ENCODE results near the gene ACACA. TPM values are rescaled to one million over a fixed set of nuclear protein-coding genes. Genes with fewer than 3 reads are reported as not detected.

Gene ACACA
- total RNA-seq, 1 experiment from 2014 or later: 33.7 TPM

DNA sequence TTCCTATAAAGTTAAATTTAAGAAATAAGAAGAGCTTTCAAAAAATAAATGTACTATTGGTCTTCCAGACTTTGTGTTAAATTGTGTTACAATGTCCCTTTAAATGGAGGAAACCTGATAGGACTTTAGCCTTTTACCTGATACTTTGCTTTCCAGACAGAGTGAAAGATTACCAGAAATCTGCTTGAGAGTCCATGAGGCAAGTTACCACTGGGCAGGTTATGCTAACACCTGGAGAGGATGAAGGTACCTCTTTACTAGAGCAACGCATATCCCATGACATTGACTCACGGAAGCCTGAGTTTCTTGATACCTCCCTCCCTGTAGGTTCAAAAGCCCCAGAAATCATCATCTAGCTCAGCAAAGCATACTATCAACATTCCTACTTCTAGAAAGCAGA lies 174.7 kb downstream of the ACACA start:
- DNase-seq (ENCODE audit: low read depth): no peak

DNA sequence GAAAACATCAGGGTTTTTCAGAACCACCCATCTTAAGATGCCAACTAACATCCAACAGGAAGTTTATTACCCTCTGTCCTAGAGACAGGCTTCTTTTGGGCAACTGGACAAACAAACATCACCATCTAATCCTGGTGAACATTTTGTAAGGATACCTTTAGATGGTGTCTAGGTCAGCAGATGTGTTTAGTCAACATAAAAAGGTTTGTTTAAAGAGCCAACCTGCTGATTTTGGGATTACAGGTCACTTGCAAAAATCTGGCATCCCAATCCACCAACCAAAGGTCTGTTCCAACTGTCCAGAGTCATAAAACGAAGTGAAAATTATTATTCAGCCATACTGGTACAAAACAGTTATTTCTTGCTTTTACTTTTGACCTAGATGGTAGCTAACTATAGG lies 176.0 kb downstream of the ACACA start:
- no peak for DNase-seq (ENCODE audit: low read depth)

- DNase-seq (ENCODE audit: low read depth): no peak
Observed at GRCh38 chr17:37225465-37225864, 181.2 kb downstream of the ACACA start.

GRCh38 chr17:37221865-37222264 lies 184.8 kb downstream of the ACACA start:
- no peak for DNase-seq (ENCODE audit: low read depth)

- peak; percentile 12 for DNase-seq (ENCODE audit: low read depth)
Observed at GRCh38 chr17:37220607-37220953, 186.1 kb downstream of the ACACA start.

DNA sequence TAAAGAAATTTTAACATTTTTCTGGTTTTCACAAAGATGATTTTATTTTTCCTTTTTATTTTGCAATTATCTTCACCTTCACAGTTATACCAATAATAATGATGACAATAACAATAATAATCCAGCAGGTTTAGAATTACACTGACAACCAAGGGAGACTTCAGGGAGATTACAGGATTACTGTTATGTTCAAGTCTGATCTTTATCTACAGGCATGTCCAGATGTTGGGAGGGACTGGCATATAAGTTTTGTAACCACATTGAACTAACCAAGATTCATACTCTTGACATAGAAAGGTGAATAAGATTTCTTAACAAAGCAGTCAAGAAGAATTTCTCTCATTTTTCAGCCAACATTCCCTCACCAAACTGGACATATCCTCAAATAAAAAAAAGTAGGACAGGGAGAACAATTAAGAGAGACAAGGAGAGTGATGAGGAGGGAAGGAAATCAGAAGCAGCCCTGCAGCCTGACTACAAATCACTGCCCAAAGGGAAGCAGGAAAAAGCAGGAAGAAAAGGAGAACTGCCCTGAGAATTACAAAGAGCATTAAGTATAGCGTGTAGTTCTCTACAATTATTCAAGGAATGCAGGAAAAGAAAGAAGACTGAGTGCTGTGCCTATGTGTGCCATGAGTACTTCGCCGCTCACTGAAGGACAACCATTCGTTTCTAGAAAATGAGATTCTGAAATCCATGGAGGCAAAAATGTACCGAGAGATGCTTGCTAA lies 186.6 kb downstream of the ACACA start:
- no peak for DNase-seq (ENCODE audit: low read depth)

GRCh38 chr17:37218849-37219248 lies 187.8 kb downstream of the ACACA start:
- no peak for DNase-seq (ENCODE audit: low read depth)

DNA sequence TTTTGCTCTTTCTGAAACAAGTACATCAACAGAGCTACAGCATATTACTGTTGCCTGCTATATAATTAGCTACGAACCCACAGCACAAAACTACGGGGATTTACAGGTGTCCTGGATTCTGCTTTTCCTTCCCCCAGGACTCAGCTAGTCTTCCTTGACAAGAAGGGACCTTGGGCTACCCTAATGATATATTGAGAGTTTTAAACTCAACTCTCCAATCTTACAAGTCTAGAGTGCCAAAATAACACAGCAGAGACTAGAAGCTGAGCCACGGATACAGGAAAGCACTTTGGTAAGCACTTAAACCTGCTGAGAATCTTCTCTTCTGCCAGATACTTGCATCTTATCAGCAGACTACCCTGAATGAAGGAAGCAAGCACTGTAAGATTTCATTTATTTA lies 192.2 kb downstream of the ACACA start:
- DNase-seq (ENCODE audit: low read depth): no peak

- no peak for DNase-seq (ENCODE audit: low read depth)
Observed at GRCh38 chr17:37213927-37214326, 192.7 kb downstream of the ACACA start.

- no peak for DNase-seq (ENCODE audit: low read depth)
Observed at GRCh38 chr17:37212179-37212578, 194.5 kb downstream of the ACACA start.

DNA sequence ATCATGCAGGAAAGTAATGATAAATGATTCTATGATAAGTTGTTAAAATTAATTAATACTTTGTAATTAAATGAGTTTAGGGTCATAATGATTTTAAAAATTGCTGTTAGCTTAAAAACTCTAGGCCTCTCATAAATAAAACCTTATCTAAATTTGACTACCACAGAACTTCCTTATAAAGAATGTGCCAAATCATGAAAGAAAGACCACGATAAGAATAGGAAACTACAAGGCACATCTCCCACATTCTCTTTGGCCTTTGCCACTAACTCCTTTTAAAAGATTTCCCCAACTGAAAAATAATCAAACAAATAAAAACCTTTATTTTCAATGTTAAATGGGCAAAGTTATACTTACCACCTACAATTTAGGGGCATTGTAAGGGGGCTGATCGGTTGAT lies 195.5 kb downstream of the ACACA start:
- no peak for DNase-seq (ENCODE audit: low read depth)

DNA sequence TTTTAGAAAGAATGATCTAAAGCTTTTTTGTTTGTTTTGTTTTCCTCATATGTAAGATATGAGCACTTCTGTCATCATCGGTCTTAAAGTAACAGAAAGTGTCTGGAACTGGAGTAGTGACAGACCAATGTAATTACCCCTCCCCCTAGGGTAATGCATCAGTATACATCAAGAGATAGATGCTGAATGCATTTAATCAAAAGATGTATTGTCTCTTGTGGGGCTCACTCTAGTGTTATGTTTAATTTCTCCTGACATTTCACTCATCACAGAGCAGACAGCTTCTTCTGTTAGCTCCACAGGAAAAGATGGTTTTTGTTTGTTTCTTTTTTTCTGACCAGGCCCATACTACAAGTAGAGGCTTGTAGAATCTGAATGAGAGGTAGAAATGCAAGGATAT lies 199.5 kb downstream of the ACACA start:
- no peak for DNase-seq (ENCODE audit: low read depth)

- DNase-seq (ENCODE audit: low read depth): no peak
Observed at GRCh38 chr17:37206299-37206698, 200.3 kb downstream of the ACACA start.

- no peak for DNase-seq (ENCODE audit: low read depth)
Observed at GRCh38 chr17:37200497-37200896, 206.1 kb downstream of the ACACA start.

DNA sequence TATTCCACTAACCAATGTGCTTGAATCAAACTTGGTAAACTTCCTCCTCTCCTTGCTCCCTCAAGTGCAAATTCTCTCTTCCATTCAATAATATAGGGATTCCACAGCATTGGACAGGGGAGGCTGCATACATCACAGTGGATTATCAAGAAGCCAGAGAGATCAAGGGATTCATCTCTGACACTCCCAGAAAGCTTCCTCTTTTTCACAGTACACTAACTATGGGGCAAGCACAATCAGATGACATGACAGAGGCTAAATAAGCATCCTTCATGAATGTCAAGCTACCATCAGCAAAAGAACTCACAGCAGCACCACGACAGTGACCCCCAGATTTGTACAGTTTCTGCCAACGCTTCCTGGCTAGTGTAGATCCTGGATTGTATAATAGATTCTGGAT lies 209.3 kb downstream of the ACACA start:
- DNase-seq (ENCODE audit: low read depth): no peak

- no peak for DNase-seq (ENCODE audit: low read depth)
Observed at GRCh38 chr17:37194208-37194607, 212.4 kb downstream of the ACACA start.

DNA sequence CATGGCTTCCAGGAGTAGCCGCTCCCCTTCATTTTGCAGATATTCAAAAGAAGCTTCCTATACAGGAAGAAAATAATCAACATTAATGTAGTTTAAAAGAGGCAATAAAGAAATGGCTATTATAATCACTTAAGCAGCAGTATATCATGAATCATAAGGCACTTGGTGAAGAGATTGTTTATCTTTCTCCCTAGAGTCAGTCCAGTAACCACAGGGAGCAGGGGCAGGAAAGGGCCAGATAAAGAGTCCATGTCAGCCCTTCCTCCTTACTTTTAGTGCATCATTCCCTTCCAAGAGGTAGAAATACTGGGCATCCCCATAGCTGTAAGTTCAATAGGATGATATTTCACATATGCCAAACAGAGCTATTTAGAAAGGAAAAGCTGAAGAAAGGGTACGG lies 215.4 kb downstream of the ACACA start:
- DNase-seq (ENCODE audit: low read depth): peak; percentile 61

DNA sequence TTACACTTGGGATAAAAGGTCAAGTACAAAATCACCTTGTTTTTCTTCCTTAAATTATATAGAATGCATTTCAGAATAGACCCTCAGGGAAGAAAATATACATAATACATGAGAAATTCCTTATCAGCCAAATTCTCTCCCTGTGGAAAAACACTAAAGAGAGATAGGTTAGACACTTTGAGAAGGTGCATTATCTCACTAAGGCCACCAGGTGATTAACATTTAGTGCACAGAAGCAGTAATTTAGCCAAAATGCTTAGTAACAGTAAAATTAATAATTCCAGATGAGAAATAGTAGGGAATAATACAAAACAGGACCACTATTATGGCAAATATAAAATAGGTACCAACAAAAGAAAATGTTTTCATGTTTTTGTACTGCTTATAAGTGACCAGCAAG lies 216.1 kb downstream of the ACACA start:
- no peak for DNase-seq (ENCODE audit: low read depth)

GRCh38 chr17:37188157-37188556 lies 218.5 kb downstream of the ACACA start:
- no peak for DNase-seq (ENCODE audit: low read depth)

- peak; percentile 16 for DNase-seq (ENCODE audit: low read depth)
Observed at GRCh38 chr17:37187262-37187661, 219.4 kb downstream of the ACACA start.

DNA sequence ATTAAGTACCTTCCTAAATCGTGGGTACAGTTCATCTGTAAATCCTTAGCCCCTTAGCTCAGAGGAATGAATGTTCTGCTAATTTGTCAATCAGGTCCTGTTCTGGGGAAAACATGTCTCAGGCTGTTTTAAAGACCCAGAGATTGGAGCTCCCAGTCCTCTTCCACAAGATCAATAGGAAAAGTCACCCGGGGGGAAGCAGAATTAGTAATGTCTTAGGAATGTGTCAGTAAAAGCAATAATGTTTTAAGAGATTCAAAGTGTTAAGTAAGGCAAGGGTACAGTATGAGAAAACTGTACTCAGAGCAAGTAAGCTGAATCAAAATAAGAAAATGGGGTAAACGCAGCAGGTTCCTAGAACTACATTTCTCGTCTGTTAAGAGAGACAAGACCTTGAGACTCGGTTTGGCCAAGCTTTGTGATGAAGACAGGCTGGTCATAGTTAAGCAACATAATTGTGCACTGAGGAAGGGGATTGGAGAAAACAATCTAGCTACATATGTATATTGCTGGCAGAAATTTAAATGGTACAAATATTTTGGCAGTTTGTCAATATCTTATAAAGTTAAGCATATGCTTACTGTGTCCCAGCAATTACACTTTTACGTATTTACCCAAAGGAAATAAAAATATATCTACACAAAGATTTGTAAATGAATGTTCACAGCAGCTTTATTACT lies 223.7 kb downstream of the ACACA start:
- DNase-seq (ENCODE audit: low read depth): peak; percentile 41

GRCh38 chr17:37180376-37180775 lies 226.3 kb downstream of the ACACA start:
- DNase-seq (ENCODE audit: low read depth): no peak

DNA sequence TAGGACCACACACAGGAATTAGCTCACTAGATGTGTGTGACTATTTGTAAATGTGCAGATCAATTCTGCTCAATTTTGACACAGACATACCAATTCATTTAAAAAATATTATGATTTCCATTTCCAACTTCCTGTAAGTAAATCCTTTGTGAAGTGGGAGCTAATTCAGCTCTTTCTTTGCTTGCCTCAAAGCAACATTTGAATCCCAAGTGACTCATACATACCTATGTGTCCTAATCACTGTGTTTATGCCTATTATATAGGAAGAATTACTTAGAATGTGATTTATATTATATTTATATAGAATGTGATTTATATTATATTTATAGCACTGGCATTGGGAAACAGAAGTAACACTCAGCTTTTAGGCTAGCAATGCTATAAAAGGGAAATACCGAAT lies 226.7 kb downstream of the ACACA start:
- peak; percentile 46 for DNase-seq (ENCODE audit: low read depth)

Measured in M059J (cell line).